Vagina (tissue), 2 donors: Measurements from ENCODE around the gene ABTB1.

Experiments
- CTCF ChIP-seq, 3 experiments: fragments of 450-650 bp in 2 of 3; fragments of 200-600 bp in 1 of 3; sonication (generic) in 1 of 3; IDR thresholded peaks; one replicate each; pipeline ENCODE4 v1.5.1; 2017 to 2019; ENCODE audit warnings: antibody characterized with exemption in 3 of 3, mild to moderate bottlenecking in 2 of 3, moderate library complexity in 2 of 3
- POLR2A ChIP-seq, 2 donors: fragments of 450-650 bp; IDR thresholded peaks; one replicate each; pipeline ENCODE4 v1.6.1; 2017; ENCODE audit warnings: antibody characterized with exemption in 2 of 2, mild to moderate bottlenecking in 2 of 2, moderate library complexity in 2 of 2

- TF ChIP-seq CTCF (IDR thresholded peaks at IDR 0.05) = no peak
- no peak for TF ChIP-seq POLR2A (IDR thresholded peaks at IDR 0.05)
These were observed 3.8 kb upstream of the ABTB1 start for GRCh38 chr3:127668906-127669305.
